Tibial nerve (tissue), 4 donors: Measurements from ENCODE around the gene TIMELESS. TPM values are rescaled to one million over a fixed set of nuclear protein-coding genes. Genes with fewer than 3 reads are reported as not detected.

Source experiments
- DNase-seq, 2 donors: peaks; one replicate each; pipeline ENCODE4 v3.0.0-alpha.2; 2019; ENCODE audit warnings: low spot score in 2 of 2
- H3K27ac ChIP-seq, 4 donors: fragments of 200-600 bp; sonication (generic) in 3 of 4; one replicate each; pipeline ENCODE4 v1.5.1; 2017 to 2019; ENCODE audit warnings: mild to moderate bottlenecking in 1 of 4
- H3K27me3 ChIP-seq, 2 donors: fragments of 200-600 bp; sonication (generic) in 1 of 2; one replicate each; pipeline versions ENCODE4 v1.5.1 to v1.6.0; 2017 to 2019
- H3K36me3 ChIP-seq, 3 donors: fragments of 200-600 bp; sonication (generic); one replicate each; pipeline ENCODE4 v1.5.1; 2018 to 2019
- H3K4me1 ChIP-seq, 4 donors: fragments of 200-600 bp; sonication (generic) in 3 of 4; one replicate each; pipeline ENCODE4 v1.5.1; 2017 to 2019
- H3K4me3 ChIP-seq, 4 donors: fragments of 200-600 bp; sonication (generic) in 3 of 4; one replicate each; pipeline ENCODE4 v1.5.1; 2017 to 2019; ENCODE audit warnings: mild to moderate bottlenecking in 1 of 4, moderate library complexity in 1 of 4
- H3K9me3 ChIP-seq, 4 donors: fragments of 200-600 bp; sonication (generic) in 3 of 4; one replicate each; pipeline ENCODE4 v1.5.1; 2017 to 2019
- EP300 ChIP-seq, 2 donors: sonication (generic); formaldehyde crosslinking; IDR thresholded peaks; one replicate each; pipeline ENCODE4 v1.6.1; 2017; ENCODE audit warnings: antibody characterized with exemption in 2 of 2, mild to moderate bottlenecking in 1 of 2
- POLR2A ChIP-seq, 2 donors: fragments of 450-650 bp; IDR thresholded peaks; one replicate each; pipeline ENCODE4 v1.6.1; 2017; ENCODE audit warnings: antibody characterized with exemption in 2 of 2, mild to moderate bottlenecking in 2 of 2, moderate library complexity in 2 of 2
- WGBS, 2 donors: methylation state at CpG; one replicate each; pipeline ENCODE4 v1.1.5; 2018; 5-methylcytosine and 5-hydroxymethylcytosine counted together
- total RNA-seq, 4 donors: library from RNA; depleted of rRNA; stranded (reverse); fragments of >200 nt; gene quantifications; one replicate each; pipeline ENCODE4 v1.1.0, GENCODE V29; 2016
- TF ChIP-seq, protein P1 (sequence below), 5 experiments: fragments of 200-600 bp in 3 of 5; fragments of 450-650 bp in 2 of 5; sonication (generic) in 3 of 5; IDR thresholded peaks; one replicate each; pipeline ENCODE4 v1.5.1; 2016 to 2019; ENCODE audit warnings: antibody characterized with exemption in 5 of 5, mild to moderate bottlenecking in 3 of 5, moderate library complexity in 2 of 5

TIMELESS gene
- total RNA-seq, 4 donors from 2014 or later, result 3.6 to 5.1 (median 4.2) TPM

DNA sequence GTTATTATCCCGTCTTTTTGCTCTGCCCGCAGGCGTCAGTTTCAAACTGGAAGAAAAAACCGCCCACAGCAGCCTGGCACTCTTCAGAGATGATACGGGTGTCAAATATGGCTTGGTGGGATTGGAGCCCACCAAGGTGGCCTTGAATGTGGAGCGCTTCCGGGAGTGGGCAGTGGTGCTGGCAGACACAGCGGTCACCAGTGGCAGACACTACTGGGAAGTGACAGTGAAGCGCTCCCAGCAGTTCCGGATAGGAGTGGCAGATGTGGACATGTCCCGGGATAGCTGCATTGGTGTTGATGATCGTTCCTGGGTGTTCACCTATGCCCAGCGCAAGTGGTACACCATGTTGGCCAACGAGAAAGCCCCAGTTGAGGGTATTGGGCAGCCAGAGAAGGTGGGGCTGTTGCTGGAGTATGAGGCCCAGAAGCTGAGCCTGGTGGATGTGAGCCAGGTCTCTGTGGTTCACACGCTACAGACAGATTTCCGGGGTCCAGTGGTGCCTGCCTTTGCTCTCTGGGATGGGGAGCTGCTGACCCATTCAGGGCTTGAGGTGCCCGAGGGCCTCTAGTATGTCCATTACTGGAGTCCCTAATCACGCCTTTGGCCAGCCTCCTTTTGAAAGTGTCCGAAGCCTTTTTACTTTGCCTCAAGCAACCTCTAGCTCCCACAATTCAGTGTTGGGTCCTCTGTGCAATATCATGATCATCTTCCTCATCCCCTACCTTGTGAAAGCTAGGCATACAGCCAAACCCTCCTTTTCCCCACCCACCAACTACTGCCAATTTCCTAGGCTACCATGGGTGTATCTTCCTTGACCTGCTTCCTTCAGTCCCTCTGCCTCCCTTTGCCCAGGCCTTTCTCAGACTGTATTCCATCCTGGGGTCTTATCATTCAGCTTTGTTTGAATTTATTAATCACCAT, 20.0 kb upstream of the TIMELESS start:
- H3K36me3 ChIP-seq, result peaks cover 0 to 20% (median 0%) of the 10 kb centered on the region in 3 donors
- TF ChIP-seq, protein P1, sequence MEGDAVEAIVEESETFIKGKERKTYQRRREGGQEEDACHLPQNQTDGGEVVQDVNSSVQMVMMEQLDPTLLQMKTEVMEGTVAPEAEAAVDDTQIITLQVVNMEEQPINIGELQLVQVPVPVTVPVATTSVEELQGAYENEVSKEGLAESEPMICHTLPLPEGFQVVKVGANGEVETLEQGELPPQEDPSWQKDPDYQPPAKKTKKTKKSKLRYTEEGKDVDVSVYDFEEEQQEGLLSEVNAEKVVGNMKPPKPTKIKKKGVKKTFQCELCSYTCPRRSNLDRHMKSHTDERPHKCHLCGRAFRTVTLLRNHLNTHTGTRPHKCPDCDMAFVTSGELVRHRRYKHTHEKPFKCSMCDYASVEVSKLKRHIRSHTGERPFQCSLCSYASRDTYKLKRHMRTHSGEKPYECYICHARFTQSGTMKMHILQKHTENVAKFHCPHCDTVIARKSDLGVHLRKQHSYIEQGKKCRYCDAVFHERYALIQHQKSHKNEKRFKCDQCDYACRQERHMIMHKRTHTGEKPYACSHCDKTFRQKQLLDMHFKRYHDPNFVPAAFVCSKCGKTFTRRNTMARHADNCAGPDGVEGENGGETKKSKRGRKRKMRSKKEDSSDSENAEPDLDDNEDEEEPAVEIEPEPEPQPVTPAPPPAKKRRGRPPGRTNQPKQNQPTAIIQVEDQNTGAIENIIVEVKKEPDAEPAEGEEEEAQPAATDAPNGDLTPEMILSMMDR (IDR thresholded peaks at IDR 0.05), result no peak
- TF ChIP-seq EP300 (IDR thresholded peaks at IDR 0.05) (no peak), POLR2A (IDR thresholded peaks at IDR 0.05) (no peak)
- H3K4me3 ChIP-seq, result peak overlapping the region; percentile 74 to 92 (median 80)
- DNase-seq, result no peak
- no peaks in the 10 kb centered on the region for H3K9me3 ChIP-seq
- H3K27me3 ChIP-seq, result no peaks in the 10 kb centered on the region
- 43 to 49% methylated on average over 18 to 19 of the region's 19 CpGs for WGBS, 2 donors
- H3K4me1 ChIP-seq, result peaks cover 0 to 29% (median 12%) of the 10 kb centered on the region in 4 donors
- H3K27ac ChIP-seq, result peak overlapping the region; percentile 86 to 94 (median 92)

DNA sequence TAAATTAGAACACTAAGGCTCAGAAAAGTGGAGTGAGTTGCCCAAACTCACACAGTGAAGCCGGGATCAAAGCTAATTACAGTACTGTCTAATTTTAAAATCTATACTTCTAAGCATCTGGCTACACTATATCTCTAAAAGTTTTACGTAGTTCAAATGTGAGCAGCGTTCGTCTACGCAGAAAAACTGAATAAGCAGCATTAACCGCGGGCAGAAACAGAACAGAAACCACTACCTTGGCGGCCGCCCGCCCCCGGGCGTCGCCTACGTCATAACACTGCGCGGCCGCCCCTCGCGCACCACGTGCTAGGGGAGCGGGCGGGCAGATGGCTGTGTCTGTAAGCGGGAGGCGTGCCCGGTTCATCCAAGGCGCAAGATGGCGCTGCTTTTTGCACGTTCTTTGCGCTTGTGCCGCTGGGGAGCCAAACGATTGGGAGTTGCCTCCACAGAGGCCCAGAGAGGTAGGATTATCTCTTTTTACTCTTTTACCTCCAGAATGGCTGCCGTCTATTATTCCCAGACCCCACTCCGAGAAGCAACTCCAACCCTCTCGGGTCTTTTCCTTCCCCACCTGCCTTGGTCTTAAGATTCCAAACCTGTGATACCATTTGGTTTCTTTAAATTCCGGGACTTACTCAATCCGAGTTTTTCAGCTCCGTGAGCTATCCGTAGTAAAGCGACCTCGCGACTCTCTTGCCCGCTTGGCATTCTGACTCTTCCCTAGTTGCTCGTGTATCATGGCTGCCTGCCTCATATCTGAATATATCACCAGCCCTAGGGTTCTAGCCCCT, 19.2 kb upstream of the TIMELESS start, which contains the start of gene SPRYD4:
TSS of gene SPRYD4 (plus strand) at position 363 of the 791 bp plus-strand sequence. CDS start at position 377, 14 bp downstream.
- peak within 1 kb of the TSS; percentile 86 to 94 (median 92) for H3K27ac ChIP-seq
- H3K9me3 ChIP-seq, result no peaks in the 10 kb centered on the region
- 0 to 1% methylated on average over 31 to 42 of the region's 43 CpGs for WGBS, 2 donors
- H3K27me3 ChIP-seq, result no peaks in the 10 kb centered on the region
- TF ChIP-seq, protein P1 (IDR thresholded peaks at IDR 0.05), result peak; percentile 10 to 58 (median 44)
- TF ChIP-seq EP300 (IDR thresholded peaks at IDR 0.05) (peak; percentile 92 to 99), POLR2A (IDR thresholded peaks at IDR 0.05) (peak; percentile 77 to 92)
- H3K36me3 ChIP-seq, result peaks cover 0 to 15% (median 0%) of the 10 kb centered on the region in 3 donors
- H3K4me3 ChIP-seq, result peak within 1 kb of the TSS; percentile 74 to 92 (median 80)
- DNase-seq, result peak; percentile 89 to 92
- peaks cover 0 to 33% (median 12%) of the 10 kb centered on the region in 4 donors for H3K4me1 ChIP-seq

DNA sequence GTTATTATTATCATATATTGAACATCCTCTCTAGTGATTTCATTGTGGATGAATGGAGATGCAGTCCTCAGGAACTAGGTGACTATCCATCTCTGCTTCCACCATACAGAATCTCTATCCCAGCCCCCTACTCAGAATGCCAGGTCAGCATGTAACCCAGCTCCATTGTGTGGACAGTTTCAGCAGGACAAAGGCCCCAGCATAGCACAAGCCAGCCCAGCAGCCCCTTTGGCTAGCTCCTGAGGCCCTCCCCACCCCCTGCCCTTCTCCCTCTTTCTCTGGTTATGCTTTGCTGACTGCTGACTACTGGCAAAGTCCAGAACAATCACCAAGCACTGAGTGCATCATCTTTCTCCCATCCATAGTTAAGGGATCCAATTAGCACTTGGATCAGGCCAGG, 13.3 kb upstream of the TIMELESS start:
- TF ChIP-seq EP300 (IDR thresholded peaks at IDR 0.05), result no peak
- no peak for TF ChIP-seq POLR2A (IDR thresholded peaks at IDR 0.05)
- TF ChIP-seq, protein P1 (IDR thresholded peaks at IDR 0.05), result no peak
- no peak for DNase-seq
- H3K4me3 ChIP-seq, result no peak overlapping the region
- H3K27ac ChIP-seq, result no peak overlapping the region
- no peaks in the 10 kb centered on the region for H3K9me3 ChIP-seq
- H3K36me3 ChIP-seq, result no peaks in the 10 kb centered on the region
- H3K27me3 ChIP-seq, result no peaks in the 10 kb centered on the region
- H3K4me1 ChIP-seq, result peaks cover 0 to 10% (median 0%) of the 10 kb centered on the region in 4 donors

GRCh38 chr12:56461235-56462159, 12.3 kb upstream of the TIMELESS start:
- DNase-seq, result no peak
- peaks cover 0 to 7% (median 0%) of the 10 kb centered on the region in 4 donors for H3K4me1 ChIP-seq
- H3K27me3 ChIP-seq, result no peaks in the 10 kb centered on the region
- no peak overlapping the region for H3K4me3 ChIP-seq
- WGBS, 2 donors, result 87% methylated on average over 11 of the region's 11 CpGs
- no peaks in the 10 kb centered on the region for H3K36me3 ChIP-seq
- H3K27ac ChIP-seq, result no peak overlapping the region
- TF ChIP-seq EP300 (IDR thresholded peaks at IDR 0.05) (no peak), POLR2A (IDR thresholded peaks at IDR 0.05) (no peak)
- TF ChIP-seq, protein P1 (IDR thresholded peaks at IDR 0.05), result no peak
- no peaks in the 10 kb centered on the region for H3K9me3 ChIP-seq
